Measurements from ENCODE around the gene ABHD16A. TPM values are rescaled to one million over a fixed set of nuclear protein-coding genes. Genes with fewer than 3 reads are reported as not detected.

Gene ABHD16A
- total and polyA plus RNA-seq, 2 of the 13 experiments (the other 11 are each of a cell fraction or from before 2014, with no cell fraction given) = 43.5 to 45.4 TPM

GRCh38 chr6:31666337-31666965 is 36.7 kb downstream of the ABHD16A start (continued):
- TF ChIP-seq ZHX1 (CRISPR knock-in tag; IDR thresholded peaks at IDR 0.05; ENCODE audit: low read depth) (peak; percentile 10; the same call in 1 of the 2 replicates), HBP1 (CRISPR knock-in tag; IDR thresholded peaks at IDR 0.05; ENCODE audit: low read depth) (0 out of 2 replicates have a peak, but pooled peaks have one; percentile 9)

- peaks cover 58% of the 10 kb centered on the region for H3K79me2 ChIP-seq (ENCODE audit: insufficient read depth, low read length)
- peak; percentile 84 for FAIRE-seq
- peaks cover 71% of the 10 kb centered on the region for H3K4me1 ChIP-seq (ENCODE audit: insufficient read depth, low read length)
- 1% methylated on average over 55 of the region's 63 CpGs for WGBS (ENCODE audit: low lambda C conversion rate)
- BruUV-seq (replicated peaks) = no TSS peak
- ChIA-PET POLR2A (interaction anchor here (0.6 to 7.4 kb wide), 28 partner anchors 12 to 512 kb away, joined by 3 to 438 read pairs (median 4); partner anchors contain the start of genes ABHD16A, APOM, ATP6V1G2 and BAG6), CTCF (ENCODE audit: low intra/inter-chr PET ratio, low total read pairs) (no interaction called here)
- in situ Hi-C loops (cut with HindIII; ENCODE audit: extremely low pct_ligation_motif_present, low pct_unique_long_range_greater_than_20kb) (no loop called here), intact Hi-C loops (cut with micrococcal nuclease; ENCODE audit: unreplicated experiment) (loop anchor here (1.0 to 5.0 kb wide), 3 partner anchors 43 to 167 kb away; partner anchors contain the start of gene PRRC2A)
- H3K4me3 ChIP-seq (replicated peaks in 1 of 3; ENCODE audit: insufficient read depth in 1 of 3, low read depth in 2 of 3, low read length in 3 of 3) = peak within 1 kb of the TSS; percentile 93 to 98 (median 94)
- H4K20me1 ChIP-seq (ENCODE audit: insufficient read depth, low read length) = no peaks in the 10 kb centered on the region
- peak within 1 kb of the TSS; percentile 94 for H3K4me2 ChIP-seq (ENCODE audit: low read depth, low read length)
- H3K27me3 ChIP-seq (ENCODE audit: control insufficient read depth in 1 of 2, insufficient read depth in 2 of 2, low read length in 2 of 2) = no peaks in the 10 kb centered on the region; a peak in 1 of 5 replicates
- H3K9me3 ChIP-seq (ENCODE audit: low read length) = no peaks in the 10 kb centered on the region
- peak; percentile 83 for ATAC-seq
- peak; percentile 99 for DNase-seq (ENCODE audit: low spot score)
- H3K27ac ChIP-seq (ENCODE audit: extremely low read length, insufficient read depth, low read length) = peak within 1 kb of the TSS; percentile 99
- peaks cover 25 to 48% of the 10 kb centered on the region in 2 experiments for H3K36me3 ChIP-seq (replicated peaks in 1 of 2; ENCODE audit: control insufficient read depth in 1 of 2, insufficient read depth in 2 of 2, low read length in 2 of 2)
- H2AFZ ChIP-seq (ENCODE audit: low read length) = no peak within 1 kb of the TSS
- H3K9ac ChIP-seq (ENCODE audit: insufficient read depth, low read depth, low read length) = peak within 1 kb of the TSS; percentile 98
- TF ChIP-seq ZNF510 (CRISPR knock-in tag; IDR thresholded peaks at IDR 0.05; ENCODE audit: low read depth) = peak; percentile 69
- TF ChIP-seq MTF2 (CRISPR knock-in tag; IDR thresholded peaks at IDR 0.05; ENCODE audit: borderline replicate concordance) = no peak
- no peak for TF ChIP-seq ZBTB10 (CRISPR knock-in tag; IDR thresholded peaks at IDR 0.05; ENCODE audit: borderline replicate concordance)
- TF ChIP-seq RORA (CRISPR knock-in tag; IDR thresholded peaks at IDR 0.05) = no peak
- TF ChIP-seq CAMTA2 (CRISPR knock-in tag; IDR thresholded peaks at IDR 0.05; ENCODE audit: borderline replicate concordance) = 0 out of 2 replicates have a peak, but pooled peaks have one; percentile 50
- TF ChIP-seq ZNF253 (CRISPR knock-in tag; IDR thresholded peaks at IDR 0.05; ENCODE audit: borderline replicate concordance) = no peak
These were observed 37.4 kb downstream of the ABHD16A start, which contains the start of gene CSNK2B for GRCh38 chr6:31665501-31666336. TSS of gene CSNK2B (plus strand) at chr6:31666080. CDS start at chr6:31666832, 752 bp downstream.
